SK-N-SH (cell line): Measurements from ENCODE around the gene GPRIN3. TPM values are rescaled to one million over a fixed set of nuclear protein-coding genes. Genes with fewer than 3 reads are reported as not detected.

Experiments used
- CTCF ChIA-PET: fragments of 300-600, 350-600 bp; formaldehyde crosslinking; extraction: SDS; loops from one replicate; lab custom pipeline; 2021; lab: Yijun Ruan, JAX
- POLR2A ChIA-PET: fragments of 350-600 bp; sonication (Branson Sonifier 250); formaldehyde crosslinking; extraction: SDS; loops from one replicate; lab custom pipeline; 2020; ENCODE audit warnings: antibody characterized with exemption, inconsistent platforms; lab: Yijun Ruan, JAX
- DNase-seq: peaks from one replicate; pipeline ENCODE4 v3.0.0; 2012
- H2AFZ ChIP-seq: fragments of 200-600 bp; sonication (generic); 2 replicates; pipeline ENCODE4 v1.8.1; 2016; ENCODE audit warnings: antibody characterized with exemption, mild to moderate bottlenecking, low read depth
- H3F3A ChIP-seq: fragments of 200-600 bp; sonication (generic); replicated peaks from 2 replicates; pipeline ENCODE3; 2016; ENCODE audit warnings: antibody characterized with exemption, mild to moderate bottlenecking; ENCODE audit not compliant: insufficient read depth
- H3K27ac ChIP-seq, 2 experiments: fragments of 200-500 bp in 1 of 2; fragments of 200-600 bp in 1 of 2; sonication (Bioruptor generic) in 1 of 2; sonication (generic), shearing (Covaris generic) in 1 of 2; 2 replicates each; pipeline versions ENCODE4 v1.5.1 to v1.6.1; 2014 to 2016; ENCODE audit warnings: low read depth in 2 of 2, inconsistent platforms in 1 of 2, low read length in 1 of 2, mild to moderate bottlenecking in 1 of 2, mixed read lengths in 1 of 2
- H3K27me3 ChIP-seq: fragments of 200-600 bp; sonication (generic), shearing (Covaris generic); 2 replicates; pipeline ENCODE4 v1.6.1; 2016; ENCODE audit warnings: mixed run types; ENCODE audit not compliant: insufficient read depth
- H3K36me3 ChIP-seq, 2 experiments: fragments of 200-500 bp in 1 of 2; fragments of 200-600 bp in 1 of 2; sonication (Bioruptor generic) in 1 of 2; sonication (generic) in 1 of 2; replicated peaks in 1 of 2; 2 replicates each; pipeline versions ENCODE3 to v1.5.1; 2014 to 2016; ENCODE audit warnings: low read length in 1 of 2, mild to moderate bottlenecking in 1 of 2; ENCODE audit not compliant: insufficient read depth in 2 of 2, control insufficient read depth in 1 of 2
- H3K4me1 ChIP-seq, 2 experiments: fragments of 200-500 bp in 1 of 2; fragments of 200-600 bp in 1 of 2; sonication (Bioruptor generic) in 1 of 2; sonication (generic), shearing (Covaris generic) in 1 of 2; 2 replicates each; pipeline versions ENCODE4 v1.5.1 to v1.6.1; 2014 to 2016; ENCODE audit warnings: low read depth in 1 of 2, low read length in 1 of 2, mixed run types in 1 of 2; ENCODE audit not compliant: insufficient read depth in 2 of 2, control insufficient read depth in 1 of 2
- H3K4me2 ChIP-seq: fragments of 200-600 bp; sonication (generic), shearing (Covaris generic); 2 replicates; pipeline ENCODE4 v1.6.1; 2017; ENCODE audit warnings: mixed run types
- H3K4me3 ChIP-seq, 2 experiments: fragments of 200-500 bp in 1 of 2; fragments of 200-600 bp in 1 of 2; sonication (Bioruptor generic) in 1 of 2; sonication (generic), shearing (Covaris generic) in 1 of 2; 2 replicates each; pipeline versions ENCODE4 v1.5.1 to v1.8.1; 2014 to 2016; ENCODE audit warnings: low read depth in 2 of 2, inconsistent platforms in 1 of 2, low read length in 1 of 2, mild to moderate bottlenecking in 1 of 2, mixed read lengths in 1 of 2, moderate library complexity in 1 of 2
- H3K79me2 ChIP-seq: fragments of 200-600 bp; sonication (generic); 2 replicates; pipeline ENCODE4 v1.8.1; 2017; ENCODE audit warnings: mild to moderate bottlenecking; ENCODE audit not compliant: insufficient read depth
- H3K9ac ChIP-seq: fragments of 200-600 bp; sonication (generic); 2 replicates; pipeline ENCODE4 v1.6.1; 2017; ENCODE audit warnings: mixed run types
- H3K9me2 ChIP-seq: fragments of 200-600 bp; sonication (generic); 2 replicates; pipeline ENCODE4 v1.6.1; 2017; ENCODE audit warnings: mixed run types
- H3K9me3 ChIP-seq: fragments of 200-600 bp; sonication (generic); 2 replicates; pipeline ENCODE4 v1.6.1; 2017; ENCODE audit warnings: mixed run types, mild to moderate bottlenecking, moderate library complexity
- H4K20me1 ChIP-seq: fragments of 200-600 bp; sonication (generic); 2 replicates; pipeline ENCODE4 v1.6.1; 2017; ENCODE audit warnings: mild to moderate bottlenecking, mixed run types; ENCODE audit not compliant: insufficient read depth
- CHD2 ChIP-seq: fragments of 150-350 bp; IDR thresholded peaks from 2 replicates; pipeline ENCODE4 v1.6.1; 2018; ENCODE audit warnings: low read length; ENCODE audit not compliant: partially characterized antibody
- ELF1 ChIP-seq: IDR thresholded peaks from 2 replicates; pipeline ENCODE4 v1.4.0; 2012
- IRF3 ChIP-seq: fragments of 150-350 bp; IDR thresholded peaks from 2 replicates; pipeline ENCODE4 v1.6.1; 2016; ENCODE audit warnings: mild to moderate bottlenecking, low read depth, low read length
- MAX ChIP-seq: IDR thresholded peaks from 2 replicates; pipeline ENCODE4 v1.4.0; 2012; ENCODE audit warnings: low read depth
- MXI1 ChIP-seq: IDR thresholded peaks from 2 replicates; pipeline ENCODE4 v1.6.1; 2012; ENCODE audit warnings: mild to moderate bottlenecking, low read depth, low read length, improper control_type of control experiment
- NFIC ChIP-seq: IDR thresholded peaks from 2 replicates; pipeline ENCODE4 v1.4.0; 2012; ENCODE audit warnings: borderline replicate concordance
- NRF1 ChIP-seq: IDR thresholded peaks from 2 replicates; pipeline ENCODE4 v1.6.1; 2012; ENCODE audit warnings: low read depth, mild to moderate bottlenecking, low read length
- PBX3 ChIP-seq: IDR thresholded peaks from 2 replicates; pipeline ENCODE4; 2012
- POLR2AphosphoS5 ChIP-seq: IDR thresholded peaks from 2 replicates; pipeline ENCODE4 v1.6.1; 2012; ENCODE audit warnings: low read depth, low read length
- REST ChIP-seq: IDR thresholded peaks from 2 replicates; pipeline ENCODE4 v1.6.1; 2012; ENCODE audit warnings: mild to moderate bottlenecking, low read depth, low read length, moderate library complexity
- RXRA ChIP-seq: IDR thresholded peaks from 2 replicates; pipeline ENCODE4 v1.4.0; 2012; ENCODE audit warnings: low read depth, mild to moderate bottlenecking, borderline replicate concordance
- SIN3A ChIP-seq: IDR thresholded peaks from 2 replicates; pipeline ENCODE4 v1.6.1; 2012; ENCODE audit warnings: low read depth, mild to moderate bottlenecking, low read length, moderate library complexity, borderline replicate concordance
- SMC3 ChIP-seq: IDR thresholded peaks from 2 replicates; pipeline ENCODE4 v1.6.1; 2012; ENCODE audit warnings: low read depth, low read length, improper control_type of control experiment
- TEAD4 ChIP-seq: IDR thresholded peaks from 2 replicates; pipeline ENCODE4 v1.4.0; 2012; ENCODE audit warnings: mild to moderate bottlenecking, borderline replicate concordance; ENCODE audit not compliant: insufficient read depth
- USF2 ChIP-seq: fragments of 150-350 bp; IDR thresholded peaks from 2 replicates; pipeline ENCODE4 v1.6.1; 2017; ENCODE audit warnings: antibody characterized with exemption, low read length, low read depth, borderline replicate concordance
- ZBTB33 ChIP-seq: IDR thresholded peaks from 2 replicates; pipeline ENCODE4 v1.4.0; 2012; ENCODE audit warnings: low read depth, borderline replicate concordance
- WGBS: methylation state at CpG from one replicate; pipeline ENCODE4 v1.1.6; 2017; ENCODE audit warnings: low lambda C conversion rate; 5-methylcytosine and 5-hydroxymethylcytosine counted together
- polyA plus RNA-seq, 3 experiments: library from polyadenylated mRNA; depleted of rRNA; stranded (reverse); fragments of >200 nt; gene quantifications; 2 replicates each; pipeline ENCODE4 v1.2.3, GENCODE V29; 2012

GPRIN3 gene
- polyA plus RNA-seq, 1 of the 3 experiments (the other 2 are of a cell fraction): not detected

- H3K4me3 ChIP-seq: no peak overlapping the region
- POLR2A ChIA-PET: no interaction called here
- no peak overlapping the region for H3K27ac ChIP-seq
- 41% methylated on average over 3 of the region's 3 CpGs for WGBS
- H3K79me2 ChIP-seq: no peaks in the 10 kb centered on the region
- H3K9ac ChIP-seq: no peak overlapping the region
- H3K4me2 ChIP-seq: no peak overlapping the region
- no peaks in the 10 kb centered on the region for H3K27me3 ChIP-seq
- no peaks in the 10 kb centered on the region for H4K20me1 ChIP-seq
- H3K4me1 ChIP-seq: no peaks in the 10 kb centered on the region; a peak in 1 of 4 replicates
- no peaks in the 10 kb centered on the region for H3K9me3 ChIP-seq
- no peaks in the 10 kb centered on the region for H3F3A ChIP-seq
- no peak overlapping the region for H2AFZ ChIP-seq
- DNase-seq: no peak
- H3K9me2 ChIP-seq: no peaks in the 10 kb centered on the region
- no peaks in the 10 kb centered on the region for H3K36me3 ChIP-seq
- TF ChIP-seq MAX: no peak
- no peak for TF ChIP-seq NFIC
- TF ChIP-seq PBX3: no peak
- TF ChIP-seq CHD2: no peak
- TF ChIP-seq ZBTB33: no peak
- TF ChIP-seq NRF1: no peak
- no peak for TF ChIP-seq TEAD4
- no peak for TF ChIP-seq ELF1
- no peak for TF ChIP-seq SIN3A
- no peak for TF ChIP-seq IRF3
- TF ChIP-seq REST: no peak
- no peak for TF ChIP-seq MXI1
- TF ChIP-seq POLR2AphosphoS5: no peak
- no peak for TF ChIP-seq USF2
- no peak for TF ChIP-seq SMC3
- no peak for TF ChIP-seq RXRA
- TF ChIP-seq, all 33 proteins: peak for 0
- CTCF ChIA-PET: no interaction called here
Measured at GRCh38 chr4:89284828-89285227, 22.8 kb downstream of the GPRIN3 start.
